H1 (cell line): ENCODE results near the gene RPS25. TPM values are rescaled to one million over a fixed set of nuclear protein-coding genes. Genes with fewer than 3 reads are reported as not detected.

Experiments
- CTCF ChIA-PET: fragments of 300-600 bp; sonication (Branson Sonifier 250); formaldehyde crosslinking; loops from one replicate; lab custom pipeline; 2021; ENCODE audit not compliant: partially characterized antibody; lab: Charles Lee
- POLR2A ChIA-PET: fragments of 300-600 bp; sonication (Branson Sonifier 250); formaldehyde crosslinking; loops from one replicate; lab custom pipeline; 2021; ENCODE audit warnings: inconsistent platforms; ENCODE audit not compliant: partially characterized antibody; lab: Charles Lee
- DNase-seq, 2 experiments: peaks; one replicate each; pipeline versions ENCODE4 v3.0.0 to v3.0.0-alpha.2; 2010 to 2022; ENCODE audit warnings: low spot score in 2 of 2, low read depth in 1 of 2, mixed read lengths in 1 of 2
- FAIRE-seq: peaks from 2 replicates; lab custom pipeline; 2011; peaks lifted over from hg19 to GRCh38; lab: Jason Lieb, UNC
- H2AFZ ChIP-seq: 2 replicates; pipeline ENCODE4 v1.8.1; 2012; ENCODE audit warnings: low read length, inconsistent platforms
- H2AK5ac ChIP-seq: 2 replicates; pipeline ENCODE4 v1.6.1; 2013; ENCODE audit warnings: low read depth, low read length
- H2BK120ac ChIP-seq: replicated peaks from 2 replicates; pipeline ENCODE3; 2013; ENCODE audit warnings: low read depth, low read length, inconsistent platforms
- H2BK12ac ChIP-seq: 2 replicates; pipeline ENCODE4 v1.6.1; 2013; ENCODE audit warnings: low read depth, low read length
- H2BK15ac ChIP-seq: 2 replicates; pipeline ENCODE4 v1.6.1; 2013; ENCODE audit warnings: low read length
- H2BK20ac ChIP-seq: 2 replicates; pipeline ENCODE4 v1.6.1; 2013; ENCODE audit warnings: low read length
- H2BK5ac ChIP-seq: 2 replicates; pipeline ENCODE4 v1.6.1; 2013; ENCODE audit warnings: low read depth, low read length
- H3K14ac ChIP-seq: 2 replicates; pipeline ENCODE4 v1.6.1; 2013; ENCODE audit warnings: inconsistent platforms; ENCODE audit not compliant: insufficient read length
- H3K18ac ChIP-seq: 2 replicates; pipeline ENCODE4 v1.6.1; 2013; ENCODE audit warnings: low read length; ENCODE audit errors: extremely low read depth
- H3K23ac ChIP-seq: 2 replicates; pipeline ENCODE4 v1.6.1; 2013; ENCODE audit warnings: inconsistent platforms; ENCODE audit not compliant: insufficient read length
- H3K23me2 ChIP-seq: 2 replicates; pipeline ENCODE4 v1.6.1; 2013; ENCODE audit warnings: low read depth, low read length
- H3K27ac ChIP-seq: 2 replicates; pipeline ENCODE4 v1.6.1; 2011; ENCODE audit warnings: low read depth, low read length, inconsistent platforms
- H3K27me3 ChIP-seq, 4 experiments: replicated peaks in 1 of 4; 1 replicate in 1 of 4; 2 replicates in 3 of 4; pipeline versions ENCODE4 v1.6.1 to v1.8.1; 2011 to 2013; ENCODE audit warnings: low read length in 3 of 4, mild to moderate bottlenecking in 3 of 4, inconsistent platforms in 2 of 4, mixed read lengths in 2 of 4, moderate library complexity in 1 of 4; ENCODE audit not compliant: control insufficient read depth in 3 of 4, insufficient read depth in 3 of 4; ENCODE audit errors: extremely low read depth in 1 of 4
- H3K36me3 ChIP-seq, 4 experiments: 2 replicates each; pipeline versions ENCODE4 v1.6.1 to v1.8.1; 2011 to 2013; ENCODE audit warnings: mild to moderate bottlenecking in 4 of 4, low read length in 3 of 4, moderate library complexity in 2 of 4, control low read depth in 1 of 4, inconsistent platforms in 1 of 4; ENCODE audit not compliant: insufficient read depth in 4 of 4, control insufficient read depth in 2 of 4
- H3K4ac ChIP-seq: replicated peaks from 2 replicates; pipeline ENCODE3; 2013; ENCODE audit warnings: low read length, low read depth, mixed read lengths, inconsistent platforms; ENCODE audit not compliant: insufficient read length
- H3K4me1 ChIP-seq, 4 experiments: replicated peaks in 1 of 4; 1 replicate in 1 of 4; 2 replicates in 3 of 4; pipeline versions ENCODE4 v1.6.1 to v1.8.1; 2011 to 2013; ENCODE audit warnings: low read length in 3 of 4, inconsistent platforms in 2 of 4, mixed read lengths in 1 of 4; ENCODE audit not compliant: insufficient read depth in 4 of 4, control insufficient read depth in 3 of 4
- H3K4me2 ChIP-seq, 2 experiments: 2 replicates each; pipeline versions ENCODE4 v1.6.1 to v1.8.1; 2011 to 2013; ENCODE audit warnings: low read depth in 2 of 2, low read length in 2 of 2, control low read depth in 1 of 2, inconsistent platforms in 1 of 2, mild to moderate bottlenecking in 1 of 2; ENCODE audit not compliant: insufficient read depth in 1 of 2
- H3K4me3 ChIP-seq, 4 experiments: fragments of 200-600, 300-600 bp in 1 of 4; sonication (generic), shearing (Covaris generic), sonication (Bioruptor Twin) in 1 of 4; 2 replicates each; pipeline versions ENCODE4 v1.5.1 to v1.8.1; 2011 to 2016; ENCODE audit warnings: low read length in 4 of 4, low read depth in 3 of 4, control low read depth in 2 of 4, inconsistent platforms in 2 of 4, mild to moderate bottlenecking in 2 of 4, mixed read lengths in 1 of 4, moderate library complexity in 1 of 4; ENCODE audit not compliant: insufficient read depth in 2 of 4; ENCODE audit errors: extremely low read depth in 1 of 4
- H3K56ac ChIP-seq: replicated peaks from 2 replicates; pipeline ENCODE3; 2013; ENCODE audit warnings: low read depth, mild to moderate bottlenecking, mixed read lengths, low read length, inconsistent platforms; ENCODE audit not compliant: insufficient read length
- H3K79me1 ChIP-seq: 2 replicates; pipeline ENCODE4 v1.6.1; 2013; ENCODE audit warnings: low read depth, low read length, control low read depth
- H3K79me2 ChIP-seq, 2 experiments: 2 replicates each; pipeline versions ENCODE4 v1.6.1 to v1.8.1; 2012 to 2013; ENCODE audit warnings: low read length in 2 of 2, mild to moderate bottlenecking in 2 of 2, inconsistent platforms in 1 of 2; ENCODE audit not compliant: insufficient read depth in 2 of 2, control insufficient read depth in 1 of 2
- H3K9ac ChIP-seq, 4 experiments: replicated peaks in 1 of 4; 1 replicate in 1 of 4; 2 replicates in 3 of 4; pipeline versions ENCODE4 v1.6.1 to v1.8.1; 2011 to 2013; ENCODE audit warnings: low read depth in 3 of 4, low read length in 3 of 4, control low read depth in 2 of 4, mild to moderate bottlenecking in 2 of 4, moderate library complexity in 2 of 4, inconsistent platforms in 1 of 4; ENCODE audit errors: extremely low read depth in 1 of 4
- H3K9me3 ChIP-seq, 2 experiments: 2 replicates each; pipeline versions ENCODE4 v1.6.1 to v1.8.1; 2012 to 2013; ENCODE audit warnings: mild to moderate bottlenecking in 2 of 2, moderate library complexity in 2 of 2, control low read depth in 1 of 2, inconsistent platforms in 1 of 2, low read depth in 1 of 2, low read length in 1 of 2, mixed read lengths in 1 of 2; ENCODE audit not compliant: insufficient read depth in 2 of 2
- H4K20me1 ChIP-seq, 2 experiments: replicated peaks in 1 of 2; 2 replicates each; pipeline versions ENCODE3 to v1.8.1; 2011 to 2013; ENCODE audit warnings: inconsistent platforms in 2 of 2, low read length in 2 of 2, mild to moderate bottlenecking in 1 of 2; ENCODE audit not compliant: insufficient read depth in 2 of 2, control insufficient read depth in 1 of 2
- H4K5ac ChIP-seq: 2 replicates; pipeline ENCODE4 v1.6.1; 2013; ENCODE audit warnings: low read length, low read depth, mixed read lengths, inconsistent platforms; ENCODE audit not compliant: insufficient read length
- H4K8ac ChIP-seq: 2 replicates; pipeline ENCODE4 v1.8.0; 2013; ENCODE audit warnings: mild to moderate bottlenecking, moderate library complexity, low read length, inconsistent platforms; ENCODE audit not compliant: insufficient read depth; ENCODE audit errors: extremely low read depth
- H4K91ac ChIP-seq: replicated peaks from 2 replicates; pipeline ENCODE3; 2013; ENCODE audit warnings: low read length, mixed read lengths, inconsistent platforms; ENCODE audit not compliant: insufficient read length
- MAFK ChIP-seq: IDR thresholded peaks from 2 replicates; pipeline ENCODE4 v1.6.1; 2012; ENCODE audit warnings: low read depth, mild to moderate bottlenecking, improper control_type of control experiment, low read length
- POLR2A ChIP-seq, 2 experiments: IDR thresholded peaks; 1 replicate in 1 of 2; 2 replicates in 1 of 2; pipeline ENCODE4 v1.6.1; 2011; ENCODE audit warnings: low read depth in 2 of 2, low read length in 2 of 2, mild to moderate bottlenecking in 2 of 2; ENCODE audit errors: control extremely low read depth in 1 of 2
- POLR2AphosphoS5 ChIP-seq: IDR thresholded peaks from 2 replicates; pipeline ENCODE4 v1.6.1; 2011; ENCODE audit warnings: low read depth, low read length
- WGBS, 2 experiments: shearing (Covaris generic) in 1 of 2; methylation state at CpG; one replicate each; pipeline versions ENCODE4 v1.1.6 to v1.1.7; 2013 to 2015; ENCODE audit warnings: low lambda C conversion rate in 2 of 2, mixed read lengths in 2 of 2, inconsistent platforms in 1 of 2, low coverage in 1 of 2, missing lambda C conversion rate in 1 of 2; ENCODE audit not compliant: insufficient replicate concordance in 2 of 2, insufficient coverage in 1 of 2, insufficient read length in 1 of 2; ENCODE audit errors: extremely low coverage in 1 of 2, missing lambda C conversion rate in 1 of 2; 5-methylcytosine and 5-hydroxymethylcytosine counted together
- polyA plus RNA-seq, 7 experiments: library from polyadenylated mRNA; depleted of rRNA in 3 of 7; stranded (reverse) in 5 of 7; unstranded in 2 of 7; fragments of >200 nt in 5 of 7; fragments of 200-250 nt in 2 of 7; gene quantifications; 1 replicate in 5 of 7; 2 replicates in 1 of 7; 4 replicates in 1 of 7; pipeline versions ENCODE4 v1.2.1 to v1.2.3, GENCODE V29; 2011 to 2013; ENCODE audit warnings: missing spikeins in 2 of 7, mixed read lengths in 2 of 7
- total RNA-seq: library from RNA; stranded (reverse); fragmentation: NEBNext Ultra II Directional; extraction: Animal tissue kit (Norgen Biotek cat#: 25700); gene quantifications from 2 replicates; pipeline ENCODE4 v1.2.1, GENCODE V29; 2021

RPS25 gene
- total and polyA plus RNA-seq, 2 of the 8 experiments (the other 6 are each of a cell fraction or from before 2014, with no cell fraction given): 1,525 to 1,643 TPM

DNA sequence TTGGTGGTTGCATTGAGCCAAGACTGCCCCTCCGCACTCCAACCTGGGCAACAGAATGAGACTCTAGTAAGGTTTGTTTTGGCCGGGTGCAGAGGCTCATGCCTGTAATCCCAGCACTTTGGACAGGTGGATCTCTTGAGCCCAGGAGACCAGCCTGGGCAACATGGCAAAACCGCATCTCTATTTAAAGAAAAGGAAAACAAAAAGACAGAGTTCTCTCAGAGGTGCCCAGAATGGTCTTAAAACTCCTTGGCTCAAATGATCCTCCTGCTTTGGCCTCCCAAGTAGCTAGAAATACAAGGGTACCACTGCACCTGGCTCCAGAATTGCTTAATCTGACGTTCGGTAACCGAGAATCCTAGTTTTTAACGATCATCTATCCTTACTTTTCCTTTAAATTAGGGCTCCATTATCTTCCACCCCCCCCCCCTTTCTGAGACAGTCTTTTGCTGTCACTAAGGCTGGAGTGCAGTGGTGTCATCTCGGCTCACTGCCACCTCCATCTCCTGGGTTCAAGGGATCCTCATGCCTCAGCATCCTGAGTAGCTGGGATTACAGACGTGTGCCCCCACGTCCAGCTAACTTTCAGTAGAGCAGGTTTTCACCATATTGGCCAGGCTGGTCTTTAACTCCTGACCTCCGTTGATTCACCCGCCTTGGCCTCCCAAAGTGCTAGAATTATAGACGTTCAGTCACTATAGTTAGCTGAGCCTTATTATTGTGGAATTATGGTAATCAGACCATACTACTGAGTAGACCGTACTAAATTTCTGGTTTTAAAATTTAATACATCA is 1.7 kb downstream of the RPS25 start:
- no peak overlapping the region for H2BK15ac ChIP-seq
- H4K8ac ChIP-seq: no peak overlapping the region
- no peaks in the 10 kb centered on the region for H3K27me3 ChIP-seq
- no peak overlapping the region for H4K5ac ChIP-seq
- peak overlapping the region; percentile 93 to 99 (median 95); a peak in 4 of 8 replicates for H3K4me3 ChIP-seq
- peaks cover 0 to 9% (median 2%) of the 10 kb centered on the region in 4 experiments; a peak in 4 of 7 replicates for H3K4me1 ChIP-seq
- H3K23ac ChIP-seq: no peak overlapping the region
- TF ChIP-seq MAFK (no peak), POLR2AphosphoS5 (peak; percentile 28), POLR2A (IDR thresholded peaks at IDR 0.05; ENCODE audit: control extremely low read depth in 1 of 2, low read depth in 2 of 2, low read length in 2 of 2) (peak in 1 of 2 experiments; percentile 69; a peak in 1 of 3 replicates)
- TF ChIP-seq, all 59 proteins: peak for 2
- POLR2A ChIA-PET: interaction anchor here (0.6 to 18.5 kb wide), 21 partner anchors 9 to 115 kb away, joined by 3 to 264 read pairs (median 4); partner anchors contain the start of genes C2CD2L, CENATAC, SLC37A4 and VPS11
- no peak overlapping the region for H4K91ac ChIP-seq
- H3K18ac ChIP-seq: no peak overlapping the region
- H3K9ac ChIP-seq: no peak overlapping the region
- FAIRE-seq (no peak), DNase-seq (no peak)
- no peaks in the 10 kb centered on the region; the same call in 1 of the 2 replicates for H3K23me2 ChIP-seq
- H2BK5ac ChIP-seq: no peak overlapping the region
- WGBS, 2 experiments: 93% methylated on average over 14 of the region's 14 CpGs; no CpG with 5 or more reads in 1 of the 2 experiments
- no peak overlapping the region for H2AK5ac ChIP-seq
- peaks cover 28 to 63% (median 46%) of the 10 kb centered on the region in 4 experiments for H3K36me3 ChIP-seq
- no peak overlapping the region for H3K4ac ChIP-seq
- H3K27ac ChIP-seq: no peak overlapping the region; the same call in 1 of the 2 replicates
- H3K4me2 ChIP-seq: peak overlapping the region; percentile 68 to 75
- no peak overlapping the region for H3K56ac ChIP-seq
- H4K20me1 ChIP-seq: peaks cover 3 to 8% of the 10 kb centered on the region in 2 experiments
- H2BK120ac ChIP-seq: no peak overlapping the region
- H3K14ac ChIP-seq: no peak overlapping the region
- H2BK20ac ChIP-seq: no peak overlapping the region
- no peak overlapping the region for H2BK12ac ChIP-seq
- peaks cover 15 to 48% of the 10 kb centered on the region in 2 experiments; a peak in 3 of 4 replicates for H3K79me2 ChIP-seq
- H3K79me1 ChIP-seq: peaks cover 5% of the 10 kb centered on the region
- H3K9me3 ChIP-seq: no peaks in the 10 kb centered on the region
- CTCF ChIA-PET: interaction anchor here (0.7 to 1.8 kb wide), 9 partner anchors 9 to 298 kb away, joined by 3 to 5 read pairs (median 4); no protein-coding TSS in a partner anchor
- no peak overlapping the region for H2AFZ ChIP-seq
